Karpas-422 (cell line): ENCODE measurements around the gene PCDHA12. TPM values are rescaled to one million over a fixed set of nuclear protein-coding genes. Genes with fewer than 3 reads are reported as not detected.

Experiments
- DNase-seq: peaks from one replicate; pipeline ENCODE4 v3.0.0-alpha.2; 2015
- H2AFZ ChIP-seq: fragments of 200-600 bp; sonication (generic); 2 replicates; pipeline ENCODE4 v1.6.1; 2014; ENCODE audit warnings: antibody characterized with exemption, low read length, mixed read lengths
- H3K27ac ChIP-seq: fragments of 200-600 bp; sonication (generic); 2 replicates; pipeline ENCODE4 v1.5.1; 2014; ENCODE audit warnings: mild to moderate bottlenecking, low read length, moderate library complexity
- H3K27me3 ChIP-seq: fragments of 200-600 bp; sonication (generic); 2 replicates; pipeline ENCODE4 v1.6.1; 2014; ENCODE audit warnings: low read length, mixed read lengths
- H3K36me3 ChIP-seq: fragments of 200-600 bp; sonication (generic); 2 replicates; pipeline ENCODE4 v1.6.1; 2014; ENCODE audit warnings: low read length, mixed read lengths; ENCODE audit not compliant: insufficient read depth
- H3K4me1 ChIP-seq: fragments of 200-600 bp; sonication (generic); 2 replicates; pipeline ENCODE4 v1.6.1; 2014; ENCODE audit warnings: mild to moderate bottlenecking, low read length, mixed read lengths
- H3K4me2 ChIP-seq: fragments of 200-600 bp; sonication (generic); 2 replicates; pipeline ENCODE4 v1.6.1; 2014; ENCODE audit warnings: low read length, low read depth, mild to moderate bottlenecking; ENCODE audit not compliant: poor library complexity, severe bottlenecking
- H3K4me3 ChIP-seq: fragments of 200-600 bp; sonication (generic); 2 replicates; pipeline ENCODE4 v1.5.1; 2014; ENCODE audit warnings: mild to moderate bottlenecking, antibody characterized with exemption, low read length, mixed read lengths
- H3K79me2 ChIP-seq: fragments of 200-600 bp; sonication (generic); 2 replicates; pipeline ENCODE4 v1.6.1; 2014; ENCODE audit warnings: mild to moderate bottlenecking, low read length, mixed read lengths
- H3K9ac ChIP-seq: fragments of 200-600 bp; sonication (generic); 2 replicates; pipeline ENCODE4 v1.6.0; 2014; ENCODE audit warnings: low read length
- H3K9me2 ChIP-seq: fragments of 200-600 bp; sonication (generic), shearing (Covaris generic); replicated peaks from 2 replicates; pipeline ENCODE4 v1.6.0; 2014; ENCODE audit warnings: mild to moderate bottlenecking, low read length, moderate library complexity; ENCODE audit not compliant: insufficient read depth
- H3K9me3 ChIP-seq: fragments of 300-700, 200-600 bp; sonication (generic); 2 replicates; pipeline ENCODE4 v1.6.1; 2014; ENCODE audit warnings: low read length, mixed read lengths
- H4K20me1 ChIP-seq: fragments of 200-600 bp; sonication (generic); 2 replicates; pipeline ENCODE4 v1.6.1; 2014; ENCODE audit warnings: mild to moderate bottlenecking, antibody characterized with exemption, low read length, low read depth; ENCODE audit not compliant: insufficient read depth
- total RNA-seq: library from RNA; depleted of rRNA; stranded (reverse); fragments of >200 nt; shearing (Covaris generic); gene quantifications from 2 replicates; pipeline ENCODE4 v1.2.3, GENCODE V29; 2014; ENCODE audit warnings: low replicate concordance; rRNA removed

The PCDHA12 gene
- total RNA-seq, 1 experiment from 2014 or later: not detected

DNA sequence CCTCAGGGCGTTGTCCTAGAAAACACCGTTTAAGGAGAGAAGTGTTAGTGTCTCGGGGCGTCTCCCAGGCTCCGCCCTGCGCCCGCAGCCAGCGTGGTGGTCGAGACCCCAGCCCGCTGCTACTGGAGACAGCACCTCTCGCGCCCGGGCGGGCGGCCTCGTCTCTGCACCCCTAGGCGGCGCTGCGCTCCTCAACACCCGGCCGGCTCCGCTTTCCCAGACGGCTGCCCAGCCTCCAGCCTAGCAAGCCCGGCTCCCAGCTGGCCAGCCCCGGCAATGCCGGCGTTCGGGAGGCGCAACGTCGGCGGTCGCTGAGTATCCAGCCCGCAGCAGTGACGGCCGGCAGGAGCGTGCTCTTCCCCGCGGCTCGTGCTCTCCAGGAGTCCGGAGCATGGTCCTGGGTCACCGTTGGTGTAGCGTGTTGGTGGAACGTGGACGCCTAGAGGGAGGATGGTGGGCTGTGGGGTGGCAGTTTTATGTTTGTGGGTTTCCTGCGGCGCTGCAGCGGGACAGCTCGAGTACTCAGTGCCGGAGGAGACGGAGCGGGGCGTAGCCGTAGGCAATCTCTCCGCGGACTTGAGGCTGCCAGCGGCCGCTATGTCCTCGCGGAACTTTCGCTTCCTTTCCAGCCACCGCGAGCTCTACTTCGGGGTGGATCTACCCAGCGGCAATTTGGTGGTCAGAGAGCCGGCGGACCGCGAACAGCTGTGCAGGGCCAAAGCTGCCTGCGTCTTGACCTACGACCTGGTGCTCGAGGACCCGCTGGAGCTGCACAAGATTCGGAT, 51.5 kb downstream of the PCDHA12 start:
- H3K27me3 ChIP-seq: no peaks in the 10 kb centered on the region
- no peaks in the 10 kb centered on the region for H3K9me2 ChIP-seq
- H3K4me2 ChIP-seq: no peak overlapping the region
- H3K4me1 ChIP-seq: no peaks in the 10 kb centered on the region
- H4K20me1 ChIP-seq: no peaks in the 10 kb centered on the region
- no peak overlapping the region for H3K9ac ChIP-seq
- H3K4me3 ChIP-seq: no peak overlapping the region
- H3K27ac ChIP-seq: no peak overlapping the region
- H3K79me2 ChIP-seq: no peaks in the 10 kb centered on the region
- no peaks in the 10 kb centered on the region for H3K9me3 ChIP-seq
- no peaks in the 10 kb centered on the region for H3K36me3 ChIP-seq
- DNase-seq: no peak
- H2AFZ ChIP-seq: no peak overlapping the region

DNA sequence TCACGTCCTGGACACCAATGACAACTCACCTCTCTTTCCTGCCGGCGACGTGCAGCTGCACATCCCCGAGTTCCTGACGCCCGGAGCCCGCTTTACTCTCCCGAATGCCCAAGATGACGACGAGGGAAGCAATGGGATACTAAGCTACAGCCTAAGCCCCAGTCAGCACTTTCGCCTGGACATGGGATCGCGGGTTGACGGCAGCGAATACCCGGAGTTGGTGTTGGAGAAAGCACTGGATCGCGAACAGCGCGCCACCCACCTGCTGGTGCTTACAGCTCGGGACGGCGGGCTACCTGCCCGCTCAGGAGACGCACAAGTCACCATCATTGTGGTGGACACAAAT, 52.1 kb downstream of the PCDHA12 start:
- H4K20me1 ChIP-seq: no peaks in the 10 kb centered on the region
- H3K9me2 ChIP-seq: no peaks in the 10 kb centered on the region
- H3K4me2 ChIP-seq: no peak overlapping the region
- no peak for DNase-seq
- H3K27ac ChIP-seq: no peak overlapping the region
- H3K4me3 ChIP-seq: no peak overlapping the region
- H2AFZ ChIP-seq: no peak overlapping the region
- no peaks in the 10 kb centered on the region for H3K79me2 ChIP-seq
- H3K9ac ChIP-seq: no peak overlapping the region
- no peaks in the 10 kb centered on the region for H3K27me3 ChIP-seq
- no peaks in the 10 kb centered on the region for H3K36me3 ChIP-seq
- H3K4me1 ChIP-seq: no peaks in the 10 kb centered on the region
- H3K9me3 ChIP-seq: no peaks in the 10 kb centered on the region

Other genes starting within 250 kb of the PCDHA12 start
- gene CD14, start 242.1 kb upstream of the PCDHA12 start, total RNA-seq: not detected in 2 replicates
- 23.8 and 29.9 TPM in 2 replicates for gene TMCO6, start 235.9 kb upstream of the PCDHA12 start, total RNA-seq
- 126 and 131 TPM in 2 replicates for gene NDUFA2, start 227.7 kb upstream of the PCDHA12 start, total RNA-seq
- gene IK, start 227.5 kb upstream of the PCDHA12 start, total RNA-seq: 101 and 106 TPM in 2 replicates
- gene WDR55, start 210.4 kb upstream of the PCDHA12 start, total RNA-seq: 15.9 and 21.5 TPM in 2 replicates
- 0.71 and 2.0 TPM in 2 replicates for gene DND1, start 201.7 kb upstream of the PCDHA12 start, total RNA-seq
- 29.9 and 61.0 TPM in 2 replicates for gene HARS1, start 183.9 kb upstream of the PCDHA12 start, total RNA-seq
- 18.1 and 18.3 TPM in 2 replicates for gene HARS2, start 183.9 kb upstream of the PCDHA12 start, total RNA-seq
- gene ZMAT2, start 174.9 kb upstream of the PCDHA12 start, total RNA-seq: 18.1 and 20.6 TPM in 2 replicates
- gene PCDHA1, start 89.2 kb upstream of the PCDHA12 start, total RNA-seq: not detected in 2 replicates
- not detected in 2 replicates for gene PCDHA2, start 80.5 kb upstream of the PCDHA12 start, total RNA-seq
- gene PCDHA3, start 74.3 kb upstream of the PCDHA12 start, total RNA-seq: not detected in 2 replicates
- not detected in 2 replicates for gene PCDHA4, start 68.2 kb upstream of the PCDHA12 start, total RNA-seq
- gene PCDHA5, start 53.7 kb upstream of the PCDHA12 start, total RNA-seq: not detected in 2 replicates
- gene PCDHA6, start 47.3 kb upstream of the PCDHA12 start, total RNA-seq: not detected in 2 replicates
- gene PCDHA7, start 41.0 kb upstream of the PCDHA12 start, total RNA-seq: not detected in 2 replicates
- not detected in 2 replicates for gene PCDHA8, start 34.1 kb upstream of the PCDHA12 start, total RNA-seq
- not detected in 2 replicates for gene PCDHA9, start 26.9 kb upstream of the PCDHA12 start, total RNA-seq
- gene PCDHA10, start 19.4 kb upstream of the PCDHA12 start, total RNA-seq: not detected in 2 replicates
- not detected in 2 replicates for gene PCDHA11, start 6.4 kb upstream of the PCDHA12 start, total RNA-seq
- gene PCDHA13, start 6.8 kb downstream of the PCDHA12 start, total RNA-seq: not detected in 2 replicates
- gene PCDHAC1, start 51.0 kb downstream of the PCDHA12 start, total RNA-seq: not detected in 2 replicates
- gene PCDHAC2, start 91.2 kb downstream of the PCDHA12 start, total RNA-seq: not detected in 2 replicates
- not detected in 2 replicates for gene PCDHB1, start 176.1 kb downstream of the PCDHA12 start, total RNA-seq
- gene PCDHB2, start 219.3 kb downstream of the PCDHA12 start, total RNA-seq: not detected in 2 replicates
- gene PCDHB3, start 225.2 kb downstream of the PCDHA12 start, total RNA-seq: not detected in 2 replicates
- not detected in 2 replicates for gene PCDHB4, start 246.5 kb downstream of the PCDHA12 start, total RNA-seq